Upper lobe of left lung (tissue), 6 donors: ENCODE data around the gene TMEM229B. TPM values are rescaled to one million over a fixed set of nuclear protein-coding genes. Genes with fewer than 3 reads are reported as not detected.
A peak's percentile ranks its signal among the peaks of the same experiment; 100 is the strongest.

ENCODE experiments used
- ATAC-seq, 2 donors: fragments of 200-7000 bp; cut with Tn5 transposase; one replicate each; pipeline ENCODE4 v1.9.1; 2022; ENCODE audit warnings: mild to moderate bottlenecking in 2 of 2, moderate library complexity in 2 of 2; ENCODE audit not compliant: low FRiP score in 2 of 2
- DNase-seq, 2 donors: peaks; one replicate each; pipeline ENCODE4 v3.0.0-alpha.2; 2019 to 2020
- H3K27ac ChIP-seq, 4 donors: fragments of 200-600 bp; sonication (generic); one replicate each; pipeline ENCODE4 v1.5.1; 2016 to 2019
- H3K27me3 ChIP-seq, 4 donors: fragments of 200-600 bp; sonication (generic); one replicate each; pipeline ENCODE4 v1.5.1; 2017 to 2019
- H3K36me3 ChIP-seq, 4 donors: fragments of 200-600 bp; sonication (generic); one replicate each; pipeline ENCODE4 v1.5.1; 2016 to 2019
- H3K4me1 ChIP-seq, 4 donors: fragments of 200-600 bp; sonication (generic); one replicate each; pipeline ENCODE4 v1.5.1; 2018 to 2019
- H3K4me3 ChIP-seq, 4 donors: fragments of 200-600 bp; sonication (generic); one replicate each; pipeline ENCODE4 v1.5.1; 2017 to 2019; ENCODE audit warnings: mild to moderate bottlenecking in 2 of 4, moderate library complexity in 1 of 4
- H3K9me3 ChIP-seq, 4 donors: fragments of 200-600 bp; sonication (generic); one replicate each; pipeline ENCODE4 v1.5.1; 2018 to 2019
- EP300 ChIP-seq, 4 donors: sonication (generic); formaldehyde crosslinking; IDR thresholded peaks; one replicate each; pipeline ENCODE4 v1.5.1; 2017; ENCODE audit warnings: antibody characterized with exemption in 4 of 4, control low read depth in 2 of 4
- POLR2A ChIP-seq, 4 donors: fragments of 450-650 bp; IDR thresholded peaks; one replicate each; pipeline ENCODE4 v1.5.1; 2016 to 2017; ENCODE audit warnings: antibody characterized with exemption in 4 of 4, mild to moderate bottlenecking in 2 of 4
- POLR2AphosphoS5 ChIP-seq, 2 donors: sonication (generic); formaldehyde crosslinking; IDR thresholded peaks; one replicate each; pipeline ENCODE4 v1.5.1; 2017; ENCODE audit warnings: antibody characterized with exemption in 2 of 2
- WGBS, 2 donors: methylation state at CpG; one replicate each; pipeline ENCODE4 v1.1.5; 2017 to 2018; 5-methylcytosine and 5-hydroxymethylcytosine counted together
- total RNA-seq, 6 donors: library from RNA; depleted of rRNA in 4 of 6; stranded (reverse); fragments of >200 nt in 4 of 6; gene quantifications; one replicate each; pipeline versions ENCODE4 v1.1.0 to v1.2.1, GENCODE V29; 2016 to 2021
- TF ChIP-seq, protein P1 (sequence below), 6 experiments: fragments of 450-650 bp in 4 of 6; fragments of 200-600 bp in 2 of 6; sonication (generic) in 2 of 6; IDR thresholded peaks; one replicate each; pipeline ENCODE4 v1.5.1; 2016 to 2019; ENCODE audit warnings: antibody characterized with exemption in 6 of 6
- donor health status: DM: no; HTN: no; CAD: no; lungs with moderate emphysema.
- donor health status: DM: no; HTN: yes; CAD: no; lungs with severe emphysema.

Gene TMEM229B
- total RNA-seq, 6 donors from 2014 or later = 2.1 to 8.5 (median 5.4) TPM

GRCh38 chr14:67514203-67514607 lies 25.7 kb upstream of the TMEM229B start:
- Histone ChIP-seq H3K36me3 (no peaks in the 10 kb centered on the region), H3K27me3 (no peaks in the 10 kb centered on the region), H3K9me3 (no peaks in the 10 kb centered on the region), H3K4me3 (peak overlapping the region in 3 of 4 donors; percentile 90 to 100 (median 97)), H3K27ac (peak overlapping the region; percentile 28 to 83 (median 78)), H3K4me1 (peaks cover 10 to 20% (median 15%) of the 10 kb centered on the region in 4 donors)
- no peak for ATAC-seq
- DNase-seq = peak in 1 of 2 donors; percentile 33
- TF ChIP-seq, protein P1, sequence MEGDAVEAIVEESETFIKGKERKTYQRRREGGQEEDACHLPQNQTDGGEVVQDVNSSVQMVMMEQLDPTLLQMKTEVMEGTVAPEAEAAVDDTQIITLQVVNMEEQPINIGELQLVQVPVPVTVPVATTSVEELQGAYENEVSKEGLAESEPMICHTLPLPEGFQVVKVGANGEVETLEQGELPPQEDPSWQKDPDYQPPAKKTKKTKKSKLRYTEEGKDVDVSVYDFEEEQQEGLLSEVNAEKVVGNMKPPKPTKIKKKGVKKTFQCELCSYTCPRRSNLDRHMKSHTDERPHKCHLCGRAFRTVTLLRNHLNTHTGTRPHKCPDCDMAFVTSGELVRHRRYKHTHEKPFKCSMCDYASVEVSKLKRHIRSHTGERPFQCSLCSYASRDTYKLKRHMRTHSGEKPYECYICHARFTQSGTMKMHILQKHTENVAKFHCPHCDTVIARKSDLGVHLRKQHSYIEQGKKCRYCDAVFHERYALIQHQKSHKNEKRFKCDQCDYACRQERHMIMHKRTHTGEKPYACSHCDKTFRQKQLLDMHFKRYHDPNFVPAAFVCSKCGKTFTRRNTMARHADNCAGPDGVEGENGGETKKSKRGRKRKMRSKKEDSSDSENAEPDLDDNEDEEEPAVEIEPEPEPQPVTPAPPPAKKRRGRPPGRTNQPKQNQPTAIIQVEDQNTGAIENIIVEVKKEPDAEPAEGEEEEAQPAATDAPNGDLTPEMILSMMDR (IDR thresholded peaks at IDR 0.05) = no peak
- TF ChIP-seq POLR2A (IDR thresholded peaks at IDR 0.05) = no peak
- TF ChIP-seq POLR2AphosphoS5 (IDR thresholded peaks at IDR 0.05) = no peak
- no peak for TF ChIP-seq EP300 (IDR thresholded peaks at IDR 0.05)
- WGBS, 2 donors = 58 to 59% methylated on average over 9 of the region's 9 CpGs

DNA sequence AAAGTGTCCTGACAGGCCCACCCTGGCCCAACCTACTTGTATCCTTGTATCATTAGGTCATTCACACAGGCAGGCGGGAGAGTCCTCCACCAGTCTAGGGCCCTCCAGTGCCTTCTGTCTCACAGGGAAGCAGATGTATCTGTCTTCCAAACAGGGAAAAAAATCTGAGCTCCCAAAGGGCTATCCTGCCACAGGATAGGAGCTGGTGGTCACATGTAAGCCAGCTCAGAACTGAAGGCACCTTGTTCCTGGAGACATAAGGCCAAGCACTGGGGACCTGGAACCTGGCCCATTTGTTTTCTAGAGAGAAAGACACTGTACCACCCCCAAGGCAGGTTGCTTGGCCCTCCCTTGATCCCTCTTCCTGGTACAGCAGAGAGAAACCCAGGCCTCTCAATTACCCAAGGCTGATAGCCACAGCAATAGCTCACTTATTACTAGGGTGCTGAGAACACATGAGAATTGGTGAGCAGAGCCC lies 25.1 kb upstream of the TMEM229B start:
- H3K36me3 ChIP-seq = no peaks in the 10 kb centered on the region
- no peaks in the 10 kb centered on the region for H3K27me3 ChIP-seq
- TF ChIP-seq POLR2AphosphoS5 (IDR thresholded peaks at IDR 0.05) = no peak
- ATAC-seq (no peak), DNase-seq (no peak)
- no peaks in the 10 kb centered on the region for H3K9me3 ChIP-seq
- 100% methylated on average over 1 of the region's 1 CpG for WGBS, 2 donors
- peak overlapping the region in 3 of 4 donors; percentile 28 to 83 (median 82) for H3K27ac ChIP-seq
- H3K4me3 ChIP-seq = no peak overlapping the region
- H3K4me1 ChIP-seq = peaks cover 10 to 20% (median 15%) of the 10 kb centered on the region in 4 donors

- DNase-seq (no peak), ATAC-seq (no peak)
- Histone ChIP-seq H3K27me3 (no peaks in the 10 kb centered on the region), H3K27ac (no peak overlapping the region), H3K4me3 (no peak overlapping the region), H3K4me1 (peaks cover 10 to 20% (median 15%) of the 10 kb centered on the region in 4 donors), H3K36me3 (no peaks in the 10 kb centered on the region), H3K9me3 (no peaks in the 10 kb centered on the region)
- WGBS, 2 donors = 68 to 83% methylated on average over 8 of the region's 8 CpGs
- TF ChIP-seq, protein P1 (IDR thresholded peaks at IDR 0.05) = no peak
- TF ChIP-seq POLR2A (IDR thresholded peaks at IDR 0.05) (no peak), POLR2AphosphoS5 (IDR thresholded peaks at IDR 0.05) (no peak), EP300 (IDR thresholded peaks at IDR 0.05) (no peak)
Observed at GRCh38 chr14:67512463-67513310, 24.2 kb upstream of the TMEM229B start.

- H3K27me3 ChIP-seq = no peaks in the 10 kb centered on the region
- H3K4me1 ChIP-seq = peaks cover 10 to 15% (median 14%) of the 10 kb centered on the region in 4 donors
- H3K27ac ChIP-seq = no peak overlapping the region
- no peaks in the 10 kb centered on the region for H3K9me3 ChIP-seq
- 73 to 79% methylated on average over 3 of the region's 3 CpGs for WGBS, 2 donors
- TF ChIP-seq POLR2AphosphoS5 (IDR thresholded peaks at IDR 0.05) (no peak), EP300 (IDR thresholded peaks at IDR 0.05) (no peak), POLR2A (IDR thresholded peaks at IDR 0.05) (no peak)
- TF ChIP-seq, protein P1 (IDR thresholded peaks at IDR 0.05) = no peak
- no peak overlapping the region for H3K4me3 ChIP-seq
- DNase-seq (no peak), ATAC-seq (no peak)
- no peaks in the 10 kb centered on the region for H3K36me3 ChIP-seq
Observed at GRCh38 chr14:67510836-67511235, 22.3 kb upstream of the TMEM229B start.

GRCh38 chr14:67510121-67510520 lies 21.6 kb upstream of the TMEM229B start:
- peaks cover 8 to 10% (median 8%) of the 10 kb centered on the region in 4 donors for H3K4me1 ChIP-seq
- H3K9me3 ChIP-seq = no peaks in the 10 kb centered on the region
- 55 to 60% methylated on average over 2 of the region's 2 CpGs for WGBS, 2 donors
- no peak overlapping the region for H3K4me3 ChIP-seq
- H3K27ac ChIP-seq = no peak overlapping the region
- DNase-seq (no peak), ATAC-seq (no peak)
- TF ChIP-seq EP300 (IDR thresholded peaks at IDR 0.05) (no peak), POLR2A (IDR thresholded peaks at IDR 0.05) (no peak), POLR2AphosphoS5 (IDR thresholded peaks at IDR 0.05) (no peak)
- TF ChIP-seq, protein P1 (IDR thresholded peaks at IDR 0.05) = no peak
- H3K36me3 ChIP-seq = no peaks in the 10 kb centered on the region
- no peaks in the 10 kb centered on the region for H3K27me3 ChIP-seq
